Parathyroid adenoma (tissue), 2 donors: ENCODE measurements around the gene PDE4D.

Source experiments
- H2AFZ ChIP-seq: fragments of 300-600 bp; sonication (generic); one replicate; pipeline ENCODE4 v1.7.0; 2017; ENCODE audit warnings: antibody characterized with exemption, mild to moderate bottlenecking
- H3K27ac ChIP-seq: fragments of 300-600 bp; sonication (generic); one replicate; pipeline ENCODE4 v1.7.0; 2017
- H3K27me3 ChIP-seq: fragments of 300-600 bp; sonication (generic); one replicate; pipeline ENCODE4 v1.7.0; 2017; ENCODE audit warnings: low read length; ENCODE audit not compliant: control insufficient read depth, insufficient read depth
- H3K36me3 ChIP-seq: fragments of 300-600 bp; sonication (generic); one replicate; pipeline ENCODE4 v1.7.0; 2017; ENCODE audit warnings: low read length; ENCODE audit not compliant: control insufficient read depth, insufficient read depth
- H3K4me1 ChIP-seq: fragments of 300-600 bp; sonication (generic); one replicate; pipeline ENCODE4 v1.7.0; 2017; ENCODE audit warnings: control low read depth
- H3K4me2 ChIP-seq: fragments of 300-600 bp; sonication (generic); one replicate; pipeline ENCODE4 v1.7.0; 2017; ENCODE audit warnings: low read length
- H3K4me3 ChIP-seq: fragments of 300-600 bp; sonication (generic); one replicate; pipeline ENCODE4 v1.7.0; 2017; ENCODE audit warnings: low read depth, low read length
- H3K79me2 ChIP-seq: fragments of 300-600 bp; sonication (generic); one replicate; pipeline ENCODE4 v1.7.0; 2017; ENCODE audit warnings: control low read depth
- H3K9ac ChIP-seq: fragments of 300-600 bp; sonication (generic); one replicate; pipeline ENCODE4 v1.7.0; 2017; ENCODE audit warnings: mild to moderate bottlenecking
- H3K9me3 ChIP-seq: fragments of 300-600 bp; sonication (generic); one replicate; pipeline ENCODE4 v1.7.0; 2017; ENCODE audit warnings: low read length; ENCODE audit not compliant: control insufficient read depth
- TF ChIP-seq, protein P1 (sequence below): fragments of 300-600 bp; sonication (generic); IDR thresholded peaks from one replicate; pipeline ENCODE4 v1.7.0; 2017; ENCODE audit warnings: antibody characterized with exemption, mild to moderate bottlenecking
- donor health status: primary hyperparathyroidism.

PDE4D gene

DNA sequence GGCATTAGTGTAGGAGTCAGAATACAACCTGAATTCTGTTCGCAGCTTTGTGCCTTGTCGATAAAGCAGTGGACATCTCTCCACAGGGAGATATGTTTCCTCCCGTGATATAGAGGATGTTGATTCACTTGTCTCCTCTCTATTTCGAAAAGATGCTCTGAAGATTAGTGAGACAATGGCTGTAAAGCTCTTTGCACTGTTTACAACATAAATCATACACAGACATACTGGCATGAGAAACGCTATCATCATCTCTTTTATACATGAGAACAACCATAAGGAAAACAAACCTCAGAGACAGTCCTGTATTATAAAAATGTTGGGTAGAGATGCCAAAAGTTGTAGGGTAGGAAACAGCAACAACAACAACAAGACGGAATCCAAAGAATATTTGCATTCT is 803.2 kb downstream of the PDE4D start:
- Histone ChIP-seq H3K9me3 (no peaks in the 10 kb centered on the region), H3K9ac (no peak overlapping the region), H3K36me3 (no peaks in the 10 kb centered on the region), H3K79me2 (no peaks in the 10 kb centered on the region), H3K4me2 (no peak overlapping the region), H3K27ac (no peak overlapping the region), H3K4me3 (no peak overlapping the region), H3K4me1 (no peaks in the 10 kb centered on the region), H2AFZ (no peak overlapping the region), H3K27me3 (no peaks in the 10 kb centered on the region)
- TF ChIP-seq, protein P1, sequence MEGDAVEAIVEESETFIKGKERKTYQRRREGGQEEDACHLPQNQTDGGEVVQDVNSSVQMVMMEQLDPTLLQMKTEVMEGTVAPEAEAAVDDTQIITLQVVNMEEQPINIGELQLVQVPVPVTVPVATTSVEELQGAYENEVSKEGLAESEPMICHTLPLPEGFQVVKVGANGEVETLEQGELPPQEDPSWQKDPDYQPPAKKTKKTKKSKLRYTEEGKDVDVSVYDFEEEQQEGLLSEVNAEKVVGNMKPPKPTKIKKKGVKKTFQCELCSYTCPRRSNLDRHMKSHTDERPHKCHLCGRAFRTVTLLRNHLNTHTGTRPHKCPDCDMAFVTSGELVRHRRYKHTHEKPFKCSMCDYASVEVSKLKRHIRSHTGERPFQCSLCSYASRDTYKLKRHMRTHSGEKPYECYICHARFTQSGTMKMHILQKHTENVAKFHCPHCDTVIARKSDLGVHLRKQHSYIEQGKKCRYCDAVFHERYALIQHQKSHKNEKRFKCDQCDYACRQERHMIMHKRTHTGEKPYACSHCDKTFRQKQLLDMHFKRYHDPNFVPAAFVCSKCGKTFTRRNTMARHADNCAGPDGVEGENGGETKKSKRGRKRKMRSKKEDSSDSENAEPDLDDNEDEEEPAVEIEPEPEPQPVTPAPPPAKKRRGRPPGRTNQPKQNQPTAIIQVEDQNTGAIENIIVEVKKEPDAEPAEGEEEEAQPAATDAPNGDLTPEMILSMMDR = no peak

DNA sequence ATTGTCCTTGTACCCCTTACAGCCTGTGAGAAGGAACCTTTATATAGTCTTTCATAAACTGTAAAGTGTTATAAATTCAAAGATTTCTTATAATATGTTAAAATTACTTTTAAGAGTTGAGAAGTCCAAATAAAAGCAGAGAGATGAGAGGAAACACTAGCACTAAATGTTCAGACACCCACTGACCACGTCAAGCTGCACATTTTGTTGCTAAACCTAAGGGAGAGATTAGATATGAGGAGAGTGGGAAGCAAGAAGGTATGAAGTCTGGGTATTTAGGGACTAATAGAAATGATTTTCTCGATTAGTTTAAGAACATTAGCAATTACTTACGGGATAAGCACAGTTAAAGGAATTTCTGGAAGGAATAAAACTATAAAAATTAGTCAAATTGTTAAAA is 803.8 kb downstream of the PDE4D start:
- no peak overlapping the region for H3K4me2 ChIP-seq
- no peak overlapping the region for H3K4me3 ChIP-seq
- no peak overlapping the region for H3K9ac ChIP-seq
- no peak overlapping the region for H3K27ac ChIP-seq
- no peaks in the 10 kb centered on the region for H3K9me3 ChIP-seq
- TF ChIP-seq, protein P1 = no peak
- no peak overlapping the region for H2AFZ ChIP-seq
- H3K79me2 ChIP-seq = no peaks in the 10 kb centered on the region
- H3K27me3 ChIP-seq = no peaks in the 10 kb centered on the region
- H3K36me3 ChIP-seq = no peaks in the 10 kb centered on the region
- H3K4me1 ChIP-seq = no peaks in the 10 kb centered on the region

DNA sequence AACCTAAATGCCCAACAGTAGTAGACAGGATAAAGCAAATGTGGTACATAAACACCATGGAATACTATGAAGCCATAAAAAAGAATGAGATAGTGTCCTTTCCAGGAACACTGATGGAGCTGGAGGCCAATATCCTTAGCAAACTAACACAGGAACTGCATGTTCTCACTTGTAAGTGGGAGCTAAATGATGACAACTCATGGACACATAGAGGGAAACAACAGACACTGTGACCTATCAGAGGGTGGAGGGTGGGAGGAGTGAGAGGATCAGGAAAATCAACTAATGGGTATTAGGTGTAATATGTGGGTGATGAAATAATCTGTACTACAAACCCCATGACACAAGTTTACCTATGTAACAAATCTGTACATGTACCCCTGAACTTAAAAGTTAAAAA is 805.0 kb downstream of the PDE4D start:
- no peak overlapping the region for H2AFZ ChIP-seq
- H3K4me1 ChIP-seq = no peaks in the 10 kb centered on the region
- no peak overlapping the region for H3K9ac ChIP-seq
- no peaks in the 10 kb centered on the region for H3K9me3 ChIP-seq
- TF ChIP-seq, protein P1 = no peak
- H3K36me3 ChIP-seq = no peaks in the 10 kb centered on the region
- H3K27me3 ChIP-seq = no peaks in the 10 kb centered on the region
- H3K79me2 ChIP-seq = no peaks in the 10 kb centered on the region
- no peak overlapping the region for H3K4me2 ChIP-seq
- H3K4me3 ChIP-seq = no peak overlapping the region
- no peak overlapping the region for H3K27ac ChIP-seq

DNA sequence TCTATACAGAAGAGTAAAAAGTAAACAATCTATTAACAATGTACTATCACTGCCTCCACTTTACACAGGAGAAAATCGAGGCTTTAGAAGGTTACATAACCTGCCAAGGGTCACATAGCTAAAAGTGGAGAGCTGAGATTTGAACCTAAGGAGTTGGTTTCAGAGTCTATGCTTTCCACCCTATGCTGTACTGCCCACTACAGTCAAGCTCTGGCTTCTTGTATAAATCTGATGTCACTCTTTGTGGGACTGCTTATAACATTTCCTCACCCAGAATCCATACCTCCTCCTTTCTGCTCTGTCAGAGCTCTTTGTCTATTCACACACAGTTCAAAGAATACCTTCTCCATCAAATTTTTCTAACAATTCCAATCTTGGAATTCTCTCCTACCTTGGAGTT is 807.5 kb downstream of the PDE4D start:
- Histone ChIP-seq H3K9ac (no peak overlapping the region), H3K27ac (no peak overlapping the region), H3K9me3 (no peaks in the 10 kb centered on the region), H3K36me3 (no peaks in the 10 kb centered on the region), H3K4me3 (no peak overlapping the region), H3K79me2 (no peaks in the 10 kb centered on the region), H3K4me1 (no peaks in the 10 kb centered on the region), H2AFZ (no peak overlapping the region), H3K27me3 (no peaks in the 10 kb centered on the region), H3K4me2 (no peak overlapping the region)
- TF ChIP-seq, protein P1 = no peak

DNA sequence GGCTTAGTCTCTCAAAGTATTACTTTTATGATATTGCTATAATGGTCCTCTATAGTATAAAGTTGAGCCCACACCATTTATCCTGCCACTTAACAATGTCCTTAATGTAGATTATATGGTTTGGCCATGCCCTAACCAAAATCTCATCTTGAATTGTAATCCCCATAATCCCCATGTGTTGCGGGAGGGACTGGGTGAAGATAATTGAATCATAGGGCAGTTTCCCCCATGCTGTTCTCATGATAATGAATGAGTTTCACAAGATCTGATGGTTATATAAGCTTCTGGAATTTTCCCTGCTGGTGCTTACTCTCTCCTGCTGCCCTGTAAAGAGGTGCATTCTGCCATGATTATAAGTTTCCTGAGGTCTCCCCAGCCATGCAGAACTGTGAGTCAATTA is 811.8 kb downstream of the PDE4D start:
- Histone ChIP-seq H3K79me2 (no peaks in the 10 kb centered on the region), H3K36me3 (no peaks in the 10 kb centered on the region), H3K27me3 (no peaks in the 10 kb centered on the region), H3K4me1 (no peaks in the 10 kb centered on the region), H2AFZ (no peak overlapping the region), H3K9ac (no peak overlapping the region), H3K4me2 (no peak overlapping the region), H3K9me3 (no peaks in the 10 kb centered on the region), H3K27ac (no peak overlapping the region), H3K4me3 (no peak overlapping the region)
- TF ChIP-seq, protein P1 = no peak
